H9 (cell line): ENCODE results near the gene TAF8. TPM values are rescaled to one million over a fixed set of nuclear protein-coding genes. Genes with fewer than 3 reads are reported as not detected.

ENCODE experiments used
- DNase-seq: peaks from one replicate; pipeline ENCODE4 v3.0.0-alpha.2; 2017
- H2AFZ ChIP-seq: one replicate; pipeline ENCODE4 v1.6.1; 2013; ENCODE audit warnings: mild to moderate bottlenecking, low read length, control low read depth, moderate library complexity
- H2AK5ac ChIP-seq: 2 replicates; pipeline ENCODE4 v1.6.1; 2013; ENCODE audit warnings: low read length, control low read depth, mixed read lengths; ENCODE audit not compliant: insufficient read length
- H2BK120ac ChIP-seq: one replicate; pipeline ENCODE4 v1.6.1; 2013; ENCODE audit warnings: low read depth, mild to moderate bottlenecking, low read length, control low read depth, inconsistent platforms; ENCODE audit not compliant: poor library complexity, severe bottlenecking
- H2BK12ac ChIP-seq: 2 replicates; pipeline ENCODE4 v1.6.1; 2013; ENCODE audit warnings: low read length, control low read depth, mixed read lengths, low read depth; ENCODE audit not compliant: insufficient read length
- H2BK15ac ChIP-seq: 2 replicates; pipeline ENCODE4 v1.6.1; 2013; ENCODE audit warnings: low read depth, low read length, control low read depth
- H2BK20ac ChIP-seq: one replicate; pipeline ENCODE4 v1.6.1; 2013; ENCODE audit warnings: low read depth, mild to moderate bottlenecking, low read length, control low read depth, inconsistent platforms; ENCODE audit not compliant: poor library complexity, severe bottlenecking
- H2BK5ac ChIP-seq: 2 replicates; pipeline ENCODE4 v1.6.1; 2013; ENCODE audit warnings: low read length, control low read depth, mixed read lengths; ENCODE audit not compliant: insufficient read length
- H3K14ac ChIP-seq: 2 replicates; pipeline ENCODE4 v1.6.1; 2013; ENCODE audit warnings: low read length, control low read depth; ENCODE audit not compliant: insufficient read depth
- H3K18ac ChIP-seq: 2 replicates; pipeline ENCODE4 v1.6.1; 2013; ENCODE audit warnings: low read depth, mild to moderate bottlenecking, mixed read lengths, low read length, control low read depth; ENCODE audit not compliant: insufficient read length
- H3K23ac ChIP-seq: 2 replicates; pipeline ENCODE4 v1.6.1; 2013; ENCODE audit warnings: low read length, control low read depth, mixed read lengths, low read depth; ENCODE audit not compliant: insufficient read length
- H3K23me2 ChIP-seq: 2 replicates; pipeline ENCODE4 v1.6.1; 2013; ENCODE audit warnings: low read depth, mild to moderate bottlenecking, mixed read lengths, low read length, control low read depth; ENCODE audit not compliant: insufficient read length, poor library complexity, severe bottlenecking
- H3K27ac ChIP-seq: 2 replicates; pipeline ENCODE4 v1.5.1; 2013; ENCODE audit warnings: low read length, control low read depth, mixed read lengths, low read depth; ENCODE audit not compliant: insufficient read length
- H3K27me3 ChIP-seq: 2 replicates; pipeline ENCODE4 v1.6.1; 2013; ENCODE audit warnings: low read length, control low read depth, inconsistent platforms; ENCODE audit not compliant: insufficient read depth
- H3K4ac ChIP-seq: 2 replicates; pipeline ENCODE4 v1.6.1; 2013; ENCODE audit warnings: low read depth, mild to moderate bottlenecking, control low read depth, inconsistent platforms, low read length, moderate library complexity
- H3K4me1 ChIP-seq: 2 replicates; pipeline ENCODE4 v1.6.1; 2013; ENCODE audit warnings: low read length, control low read depth, inconsistent platforms; ENCODE audit not compliant: insufficient read depth
- H3K4me2 ChIP-seq: 2 replicates; pipeline ENCODE4 v1.6.1; 2013; ENCODE audit warnings: low read length, control low read depth, mixed read lengths; ENCODE audit not compliant: insufficient read length, insufficient read depth
- H3K56ac ChIP-seq: 2 replicates; pipeline ENCODE4 v1.6.1; 2013; ENCODE audit warnings: low read depth, mild to moderate bottlenecking, mixed read lengths, low read length, control low read depth; ENCODE audit not compliant: insufficient read length
- H3K79me1 ChIP-seq: 2 replicates; pipeline ENCODE4 v1.6.1; 2013; ENCODE audit warnings: low read depth, mild to moderate bottlenecking, moderate library complexity, low read length, control low read depth, inconsistent platforms; ENCODE audit not compliant: insufficient read depth, poor library complexity, severe bottlenecking
- H3K79me2 ChIP-seq: 2 replicates; pipeline ENCODE4 v1.6.1; 2013; ENCODE audit warnings: low read length, control low read depth, inconsistent platforms; ENCODE audit not compliant: insufficient read depth
- H3K9ac ChIP-seq: 2 replicates; pipeline ENCODE4 v1.6.1; 2013; ENCODE audit warnings: low read length, control low read depth, mixed read lengths; ENCODE audit not compliant: insufficient read length; ENCODE audit errors: extremely low read depth
- H3K9me3 ChIP-seq: one replicate; pipeline ENCODE4 v1.6.1; 2013; ENCODE audit warnings: low read depth, low read length, inconsistent platforms; ENCODE audit not compliant: control insufficient read depth
- H3T11ph ChIP-seq: one replicate; pipeline ENCODE4 v1.6.1; 2013; ENCODE audit warnings: mild to moderate bottlenecking, low read length, control low read depth, inconsistent platforms
- H4K20me1 ChIP-seq: one replicate; pipeline ENCODE4 v1.6.1; 2013; ENCODE audit not compliant: control insufficient read depth, insufficient read length, insufficient read depth
- H4K5ac ChIP-seq: 2 replicates; pipeline ENCODE4 v1.6.1; 2013; ENCODE audit warnings: low read depth, mild to moderate bottlenecking, mixed read lengths, low read length, control low read depth; ENCODE audit not compliant: insufficient read length
- H4K8ac ChIP-seq: replicated peaks from 2 replicates; pipeline ENCODE4 v1.6.1; 2013; ENCODE audit warnings: low read length, control low read depth, mixed read lengths, low read depth; ENCODE audit not compliant: insufficient read length
- H4K91ac ChIP-seq: 2 replicates; pipeline ENCODE4 v1.6.1; 2013; ENCODE audit warnings: low read depth, mild to moderate bottlenecking, moderate library complexity, mixed read lengths, low read length, control low read depth; ENCODE audit not compliant: insufficient read length
- H3K27ac Mint-ChIP-seq, 3 experiments: 2 replicates in 2 of 3; 3 replicates in 1 of 3; pipeline ENCODE4 v1.8.0; 2020 to 2021; ENCODE audit warnings: mixed read lengths in 3 of 3, mild to moderate bottlenecking in 1 of 3, moderate library complexity in 1 of 3
- H3K27me3 Mint-ChIP-seq: 2 replicates; pipeline ENCODE4 v1.8.0; 2021; ENCODE audit warnings: low read depth, mild to moderate bottlenecking, moderate library complexity, mixed read lengths
- H3K36me3 Mint-ChIP-seq, 3 experiments: 2 replicates in 2 of 3; 3 replicates in 1 of 3; pipeline ENCODE4 v1.8.0; 2020 to 2021; ENCODE audit warnings: low read depth in 3 of 3, mixed read lengths in 3 of 3; ENCODE audit not compliant: insufficient read depth in 1 of 3
- H3K4me1 Mint-ChIP-seq, 2 experiments: 2 replicates each; pipeline ENCODE4 v1.8.0; 2020; ENCODE audit warnings: mixed read lengths in 2 of 2
- H3K4me3 Mint-ChIP-seq, 2 experiments: 2 replicates in 1 of 2; 3 replicates in 1 of 2; pipeline ENCODE4 v1.8.0; 2020 to 2021; ENCODE audit warnings: mild to moderate bottlenecking in 2 of 2, mixed read lengths in 2 of 2, moderate library complexity in 1 of 2
- H3K9me3 Mint-ChIP-seq, 2 experiments: 2 replicates in 1 of 2; 3 replicates in 1 of 2; pipeline ENCODE4 v1.8.0; 2020; ENCODE audit warnings: mild to moderate bottlenecking in 2 of 2, mixed read lengths in 2 of 2, moderate library complexity in 1 of 2
- WGBS: extraction: QIAGEN DNeasy Blood & Tissue Kit; methylation state at CpG from one replicate; pipeline ENCODE4 v1.1.7; 2013; ENCODE audit warnings: missing lambda C conversion rate, low lambda C conversion rate, mixed read lengths; ENCODE audit not compliant: insufficient read length; ENCODE audit errors: extremely low coverage; 5-methylcytosine and 5-hydroxymethylcytosine counted together
- total RNA-seq: library from RNA; stranded (reverse); gene quantifications from 2 replicates; pipeline ENCODE4 v1.2.1, GENCODE V29; 2021
- TF ChIP-seq, protein P1 (sequence below): fragments of 200-600 bp; sonication (generic); conservative IDR thresholded peaks from 3 replicates; pipeline ENCODE4 v1.8.0; 2021; ENCODE audit warnings: antibody characterized with exemption, mild to moderate bottlenecking

TAF8 gene
- total RNA-seq, 1 experiment from 2014 or later: 30.4 TPM

DNA sequence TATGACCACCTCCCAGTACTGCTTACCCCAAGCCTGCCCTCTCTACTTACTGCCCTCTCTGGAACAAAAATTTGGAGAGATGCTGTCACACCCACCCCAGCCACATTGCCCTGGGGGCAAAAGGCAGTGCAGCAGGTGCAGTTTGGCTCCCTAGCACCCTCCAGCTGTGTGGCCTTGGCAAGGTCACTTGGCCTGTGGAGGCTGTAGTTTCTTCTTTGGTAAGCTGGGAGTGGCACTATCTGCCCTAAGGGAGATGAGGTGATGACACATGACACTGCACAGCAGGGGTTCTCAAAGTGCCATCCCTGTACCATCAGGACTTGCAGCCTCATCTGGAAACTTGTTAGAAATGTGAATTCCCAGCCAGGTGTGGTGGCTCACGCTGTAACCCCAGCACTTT lies 44.8 kb downstream of the TAF8 start:
- no peak overlapping the region for H3K56ac ChIP-seq
- H3K4me1 Mint-ChIP-seq: peaks cover 16 to 37% of the 10 kb centered on the region in 2 experiments

More for the DNA sequence above, 44.8 kb downstream of the TAF8 start:
- TF ChIP-seq, protein P1, sequence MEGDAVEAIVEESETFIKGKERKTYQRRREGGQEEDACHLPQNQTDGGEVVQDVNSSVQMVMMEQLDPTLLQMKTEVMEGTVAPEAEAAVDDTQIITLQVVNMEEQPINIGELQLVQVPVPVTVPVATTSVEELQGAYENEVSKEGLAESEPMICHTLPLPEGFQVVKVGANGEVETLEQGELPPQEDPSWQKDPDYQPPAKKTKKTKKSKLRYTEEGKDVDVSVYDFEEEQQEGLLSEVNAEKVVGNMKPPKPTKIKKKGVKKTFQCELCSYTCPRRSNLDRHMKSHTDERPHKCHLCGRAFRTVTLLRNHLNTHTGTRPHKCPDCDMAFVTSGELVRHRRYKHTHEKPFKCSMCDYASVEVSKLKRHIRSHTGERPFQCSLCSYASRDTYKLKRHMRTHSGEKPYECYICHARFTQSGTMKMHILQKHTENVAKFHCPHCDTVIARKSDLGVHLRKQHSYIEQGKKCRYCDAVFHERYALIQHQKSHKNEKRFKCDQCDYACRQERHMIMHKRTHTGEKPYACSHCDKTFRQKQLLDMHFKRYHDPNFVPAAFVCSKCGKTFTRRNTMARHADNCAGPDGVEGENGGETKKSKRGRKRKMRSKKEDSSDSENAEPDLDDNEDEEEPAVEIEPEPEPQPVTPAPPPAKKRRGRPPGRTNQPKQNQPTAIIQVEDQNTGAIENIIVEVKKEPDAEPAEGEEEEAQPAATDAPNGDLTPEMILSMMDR: no peak
- no peaks in the 10 kb centered on the region; the same call in 1 of the 2 replicates for H3K4me1 ChIP-seq
- no peaks in the 10 kb centered on the region; the same call in 1 of the 2 replicates for H3K27me3 ChIP-seq
- no peak overlapping the region for H3K14ac ChIP-seq
- H3K4me2 ChIP-seq: no peak overlapping the region
- H2AK5ac ChIP-seq: no peak overlapping the region
- no peak overlapping the region for H4K91ac ChIP-seq
- H4K5ac ChIP-seq: no peak overlapping the region
- H3K27ac ChIP-seq: no peak overlapping the region
- H2BK20ac ChIP-seq: no peak overlapping the region
- H3K23me2 ChIP-seq: no peaks in the 10 kb centered on the region
- no CpG with 5 or more reads among the region's 1 CpG for WGBS
- H3K9me3 ChIP-seq: no peaks in the 10 kb centered on the region
- no peak overlapping the region for H3K18ac ChIP-seq
- no peak overlapping the region for H4K8ac ChIP-seq
- H2BK5ac ChIP-seq: no peak overlapping the region
- Mint-ChIP-seq H3K4me3 (no peak overlapping the region), H3K36me3 (0 out of 7 replicates have a peak, but pooled peaks cover 0 to under 1% (median 0%) of the 10 kb centered on the region in 3 experiments), H3K27me3 (peaks cover 83% of the 10 kb centered on the region), H3K9me3 (no peaks in the 10 kb centered on the region), H3K27ac (no peak overlapping the region)
- H2AFZ ChIP-seq: no peak overlapping the region
- H3K23ac ChIP-seq: no peak overlapping the region
- no peak overlapping the region for H2BK12ac ChIP-seq
- no peaks in the 10 kb centered on the region for H3K79me1 ChIP-seq
- no peak overlapping the region for H2BK120ac ChIP-seq
- no peak overlapping the region for H3K4ac ChIP-seq
- no peak overlapping the region for H2BK15ac ChIP-seq
- H3K79me2 ChIP-seq: no peaks in the 10 kb centered on the region
- no peaks in the 10 kb centered on the region for H4K20me1 ChIP-seq
- H3K9ac ChIP-seq: no peak overlapping the region
- DNase-seq: no peak
- no peak overlapping the region for H3T11ph ChIP-seq
